Stimulated activated naive CD8-positive, alpha-beta T cell treated with anti-CD3 and anti-CD28 coated beads, Interleukin-15, amount 100 ng/mL, for 72 hours (primary cell): ENCODE data around the gene DPP6.

Experiments
- ATAC-seq: fragments of 150-1000 bp; cut with Tn5 transposase; 2 replicates; pipeline ENCODE4 v1.10.0; 2021; ENCODE audit warnings: mild to moderate bottlenecking, moderate library complexity
- DNase-seq, 2 donors: peaks; one replicate each; pipeline ENCODE4 v3.0.0; 2021 to 2022
- H3K27ac Mint-ChIP-seq, 2 donors: one replicate each; pipeline ENCODE4 v1.8.0; 2022; ENCODE audit warnings: mild to moderate bottlenecking in 2 of 2, mixed read lengths in 2 of 2, moderate library complexity in 2 of 2
- H3K27me3 Mint-ChIP-seq: one replicate; pipeline ENCODE4 v1.8.0; 2022; ENCODE audit warnings: mixed read lengths
- H3K4me1 Mint-ChIP-seq: one replicate; pipeline ENCODE4 v1.8.0; 2022; ENCODE audit warnings: mild to moderate bottlenecking, mixed read lengths
- H3K4me3 Mint-ChIP-seq, 2 donors: one replicate each; pipeline ENCODE4 v1.8.0; 2022; ENCODE audit warnings: mild to moderate bottlenecking in 2 of 2, mixed read lengths in 2 of 2, moderate library complexity in 1 of 2
- H3K9me3 Mint-ChIP-seq, 2 donors: one replicate each; pipeline ENCODE4 v1.8.0; 2022; ENCODE audit warnings: mixed read lengths in 2 of 2

DPP6 gene

GRCh38 chr7:154231732-154232131 lies 179.5 kb downstream of the DPP6 start:
- no peak for ATAC-seq
- Mint-ChIP-seq H3K9me3 (peaks cover 4 to 38% of the 10 kb centered on the region in 2 donors), H3K27me3 (no peaks in the 10 kb centered on the region), H3K4me1 (no peaks in the 10 kb centered on the region), H3K4me3 (no peak overlapping the region), H3K27ac (no peak overlapping the region)
- DNase-seq, result no peak

- H3K4me3 Mint-ChIP-seq, result no peak overlapping the region
Measured at GRCh38 chr7:154232700-154233099, 180.5 kb downstream of the DPP6 start.

DNA sequence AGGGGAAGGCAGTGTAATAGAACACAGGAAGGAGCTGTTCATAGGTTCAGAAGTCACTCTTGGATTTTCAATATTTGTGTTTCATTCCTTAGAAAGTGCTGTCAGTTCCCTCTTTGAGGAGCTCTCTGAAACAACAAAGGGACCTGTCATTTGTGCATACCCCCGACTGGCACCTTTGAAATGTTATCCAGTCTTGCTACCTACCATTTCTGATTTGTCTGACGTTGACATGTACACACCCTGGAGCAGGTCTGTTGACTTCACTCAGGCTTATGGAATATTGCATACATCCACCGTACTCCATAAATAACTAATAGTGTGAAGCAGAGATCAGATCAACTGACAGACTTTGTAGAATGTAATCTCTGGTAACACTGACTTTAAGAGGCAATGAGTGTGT lies 189.8 kb downstream of the DPP6 start:
- no peaks in the 10 kb centered on the region for H3K4me1 Mint-ChIP-seq
- H3K27me3 Mint-ChIP-seq, result no peaks in the 10 kb centered on the region
- no peak overlapping the region for H3K27ac Mint-ChIP-seq
- H3K9me3 Mint-ChIP-seq, result peaks cover 7 to 18% of the 10 kb centered on the region in 2 donors
- ATAC-seq (no peak), DNase-seq (no peak)
- no peak overlapping the region for H3K4me3 Mint-ChIP-seq

More at GRCh38 chr7:154232700-154233099, 180.5 kb downstream of the DPP6 start:
- Mint-ChIP-seq H3K27ac (no peak overlapping the region), H3K9me3 (peaks cover 4 to 38% of the 10 kb centered on the region in 2 donors), H3K27me3 (no peaks in the 10 kb centered on the region), H3K4me1 (no peaks in the 10 kb centered on the region)
- ATAC-seq (no peak), DNase-seq (no peak)

DNA sequence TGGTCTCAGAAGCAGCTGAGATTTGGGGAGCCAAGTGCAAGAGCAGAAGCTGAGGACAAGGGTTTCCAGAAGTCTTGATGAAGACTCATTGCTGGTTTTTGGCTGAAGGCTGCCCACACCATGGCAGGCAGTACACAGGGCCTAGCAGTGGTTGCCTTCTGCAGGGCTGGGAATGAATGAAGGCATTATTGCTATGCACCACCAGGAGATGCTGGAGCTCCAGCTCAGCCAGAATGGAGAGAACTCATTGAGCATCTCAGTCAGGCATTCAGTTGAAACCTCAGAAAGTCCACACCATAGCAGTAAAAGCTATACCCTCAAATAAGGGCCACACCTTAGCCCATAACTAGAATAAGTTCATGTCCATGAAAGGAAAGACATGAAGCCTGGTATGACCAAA lies 190.5 kb downstream of the DPP6 start:
- H3K27me3 Mint-ChIP-seq, result no peaks in the 10 kb centered on the region
- no peaks in the 10 kb centered on the region for H3K4me1 Mint-ChIP-seq
- no peak overlapping the region for H3K4me3 Mint-ChIP-seq
- no peak for ATAC-seq
- no peak overlapping the region for H3K27ac Mint-ChIP-seq
- H3K9me3 Mint-ChIP-seq, result peaks cover 7 to 18% of the 10 kb centered on the region in 2 donors
- DNase-seq, result no peak

DNA sequence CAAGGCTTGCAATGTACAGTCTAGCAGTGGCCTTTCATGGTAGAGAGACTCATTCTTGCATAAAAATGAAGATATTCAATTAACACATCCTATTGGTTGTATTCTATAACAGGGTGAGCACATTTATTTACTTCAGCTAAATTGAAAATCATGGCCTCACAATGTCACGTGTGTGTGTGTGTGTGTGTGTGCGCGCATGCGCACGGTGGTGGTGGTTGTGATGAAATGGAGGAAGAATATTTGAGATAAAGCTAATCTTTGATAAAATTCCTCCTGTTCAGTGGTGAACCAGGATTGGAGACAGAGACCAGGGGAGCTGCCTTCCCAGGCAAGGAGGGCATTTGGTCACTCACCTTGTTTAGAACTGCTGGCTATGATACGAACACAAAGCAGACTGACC lies 199.8 kb downstream of the DPP6 start:
- Mint-ChIP-seq H3K4me1 (no peaks in the 10 kb centered on the region), H3K27ac (no peak overlapping the region), H3K27me3 (no peaks in the 10 kb centered on the region), H3K4me3 (no peak overlapping the region), H3K9me3 (no peaks in the 10 kb centered on the region)
- DNase-seq, result no peak
- no peak for ATAC-seq

DNA sequence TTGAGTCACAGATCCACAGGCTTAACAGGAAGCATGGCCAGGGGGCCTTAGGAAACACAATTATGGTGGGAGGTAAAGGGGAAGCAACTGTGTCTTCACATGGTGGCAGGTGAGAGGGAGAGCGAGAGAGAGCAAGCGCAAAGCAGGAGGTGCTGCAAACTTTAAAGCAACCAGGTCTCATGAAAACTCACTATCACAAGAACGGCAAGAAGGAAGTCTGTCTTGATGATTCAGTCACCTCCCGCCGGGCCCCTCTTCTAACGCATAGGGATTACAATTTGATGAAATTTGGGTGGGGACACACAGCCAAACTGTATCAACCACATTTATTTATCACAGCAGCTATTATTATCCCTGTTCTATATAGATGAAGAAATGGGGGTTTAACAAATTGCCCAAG lies 201.6 kb downstream of the DPP6 start:
- Mint-ChIP-seq H3K4me3 (no peak overlapping the region), H3K4me1 (no peaks in the 10 kb centered on the region), H3K27me3 (no peaks in the 10 kb centered on the region), H3K27ac (no peak overlapping the region), H3K9me3 (no peaks in the 10 kb centered on the region)
- DNase-seq (no peak), ATAC-seq (no peak)

DNA sequence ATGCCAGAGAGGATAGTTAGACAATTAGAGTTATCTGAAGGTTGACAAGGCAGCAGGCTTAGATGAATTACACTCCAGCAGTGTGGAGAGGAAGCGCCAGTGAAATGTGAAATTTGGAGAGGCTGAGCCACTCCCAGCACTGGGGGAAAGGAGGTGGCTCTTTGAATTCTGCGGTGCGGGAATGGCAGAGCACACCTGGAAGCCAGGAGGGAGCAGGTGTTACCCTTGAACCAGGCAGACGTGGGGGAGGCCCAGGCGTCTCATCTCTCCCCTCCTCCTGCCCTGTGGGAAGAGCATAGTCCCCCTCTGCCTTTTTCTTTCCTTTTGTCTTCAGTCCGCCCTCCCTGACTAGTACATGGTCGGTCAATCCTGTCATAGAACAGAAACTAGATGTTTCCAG lies 203.1 kb downstream of the DPP6 start:
- no peak for ATAC-seq
- H3K4me1 Mint-ChIP-seq, result no peaks in the 10 kb centered on the region
- peaks cover 9 to 11% of the 10 kb centered on the region in 2 donors for H3K9me3 Mint-ChIP-seq
- no peaks in the 10 kb centered on the region for H3K27me3 Mint-ChIP-seq
- no peak for DNase-seq
- no peak overlapping the region for H3K4me3 Mint-ChIP-seq
- no peak overlapping the region for H3K27ac Mint-ChIP-seq

GRCh38 chr7:154256150-154256549 lies 204.0 kb downstream of the DPP6 start:
- Mint-ChIP-seq H3K4me1 (no peaks in the 10 kb centered on the region), H3K27ac (no peak overlapping the region), H3K4me3 (no peak overlapping the region), H3K27me3 (no peaks in the 10 kb centered on the region), H3K9me3 (peaks cover 9 to 11% of the 10 kb centered on the region in 2 donors)
- no peak for ATAC-seq
- no peak for DNase-seq

- H3K27ac Mint-ChIP-seq, result no peak overlapping the region
- H3K4me1 Mint-ChIP-seq, result no peaks in the 10 kb centered on the region
- peaks cover 11 to 17% of the 10 kb centered on the region in 2 donors for H3K9me3 Mint-ChIP-seq
- DNase-seq, result no peak
- no peaks in the 10 kb centered on the region for H3K27me3 Mint-ChIP-seq
- H3K4me3 Mint-ChIP-seq, result no peak overlapping the region
- ATAC-seq, result no peak
Measured at GRCh38 chr7:154259396-154259795, 207.2 kb downstream of the DPP6 start.

DNA sequence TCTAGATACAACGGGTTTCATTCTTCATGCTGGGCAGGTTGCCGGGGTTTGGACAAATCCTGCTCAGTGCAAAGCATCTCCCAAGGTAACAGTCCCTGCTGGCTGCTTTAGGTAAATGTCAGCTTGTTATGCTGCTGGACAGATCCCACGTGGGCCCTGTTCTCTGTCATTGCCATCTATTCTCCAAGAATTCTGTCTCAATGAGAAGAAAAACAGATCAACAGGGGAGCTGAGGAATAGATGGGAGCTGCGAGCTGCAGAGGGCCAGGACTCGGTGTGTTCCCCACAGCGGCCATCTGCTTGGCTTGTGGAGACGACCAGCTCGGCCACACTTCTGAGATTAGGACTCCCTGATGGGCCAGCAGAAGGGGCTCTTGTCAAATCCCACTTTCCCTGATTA lies 235.2 kb downstream of the DPP6 start:
- DNase-seq, result no peak
- no peaks in the 10 kb centered on the region for H3K4me1 Mint-ChIP-seq
- no peak overlapping the region for H3K4me3 Mint-ChIP-seq
- H3K9me3 Mint-ChIP-seq, result no peaks in the 10 kb centered on the region
- ATAC-seq, result no peak
- H3K27me3 Mint-ChIP-seq, result no peaks in the 10 kb centered on the region
- H3K27ac Mint-ChIP-seq, result no peak overlapping the region

GRCh38 chr7:154289119-154289518 lies 236.9 kb downstream of the DPP6 start:
- no peak overlapping the region for H3K27ac Mint-ChIP-seq
- no peak overlapping the region for H3K4me3 Mint-ChIP-seq
- no peak for DNase-seq
- no peaks in the 10 kb centered on the region for H3K27me3 Mint-ChIP-seq
- no peaks in the 10 kb centered on the region for H3K9me3 Mint-ChIP-seq
- no peak for ATAC-seq
- no peaks in the 10 kb centered on the region for H3K4me1 Mint-ChIP-seq

GRCh38 chr7:154296443-154296842 lies 244.2 kb downstream of the DPP6 start:
- Mint-ChIP-seq H3K9me3 (no peaks in the 10 kb centered on the region), H3K4me1 (no peaks in the 10 kb centered on the region)

GRCh38 chr7:154299736-154300135 lies 247.5 kb downstream of the DPP6 start:
- Mint-ChIP-seq H3K27me3 (peaks cover 13% of the 10 kb centered on the region), H3K27ac (no peak overlapping the region), H3K4me3 (no peak overlapping the region), H3K4me1 (no peaks in the 10 kb centered on the region), H3K9me3 (no peaks in the 10 kb centered on the region)
- DNase-seq, result no peak
- ATAC-seq, result no peak

More at GRCh38 chr7:154296443-154296842, 244.2 kb downstream of the DPP6 start:
- Mint-ChIP-seq H3K27me3 (no peaks in the 10 kb centered on the region), H3K4me3 (no peak overlapping the region), H3K27ac (no peak overlapping the region)
- ATAC-seq (no peak), DNase-seq (no peak)

DNA sequence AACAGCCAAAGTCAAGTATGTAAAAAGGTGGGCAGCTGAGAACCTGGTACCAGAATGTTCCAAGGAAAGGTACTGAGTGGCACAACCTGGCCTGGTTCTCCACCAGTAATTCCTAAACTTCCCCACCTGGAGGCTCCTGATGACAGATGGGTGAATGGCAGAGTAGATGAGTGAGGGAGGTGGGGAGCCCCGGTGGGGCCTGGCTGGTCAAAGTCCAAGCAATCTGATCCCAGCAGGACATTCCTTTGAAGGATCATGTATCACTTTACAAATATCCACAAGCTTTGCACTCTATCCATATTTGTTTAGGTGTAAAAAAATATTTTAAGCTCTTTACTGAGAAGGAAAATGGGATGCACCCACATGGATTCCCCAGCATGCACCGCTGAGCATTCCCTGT lies 250.2 kb downstream of the DPP6 start:
- H3K27ac Mint-ChIP-seq, result no peak overlapping the region
- DNase-seq (no peak), ATAC-seq (no peak)
- peaks cover 25% of the 10 kb centered on the region for H3K27me3 Mint-ChIP-seq
- H3K4me1 Mint-ChIP-seq, result no peaks in the 10 kb centered on the region
- H3K4me3 Mint-ChIP-seq, result no peak overlapping the region
- H3K9me3 Mint-ChIP-seq, result no peaks in the 10 kb centered on the region

DNA sequence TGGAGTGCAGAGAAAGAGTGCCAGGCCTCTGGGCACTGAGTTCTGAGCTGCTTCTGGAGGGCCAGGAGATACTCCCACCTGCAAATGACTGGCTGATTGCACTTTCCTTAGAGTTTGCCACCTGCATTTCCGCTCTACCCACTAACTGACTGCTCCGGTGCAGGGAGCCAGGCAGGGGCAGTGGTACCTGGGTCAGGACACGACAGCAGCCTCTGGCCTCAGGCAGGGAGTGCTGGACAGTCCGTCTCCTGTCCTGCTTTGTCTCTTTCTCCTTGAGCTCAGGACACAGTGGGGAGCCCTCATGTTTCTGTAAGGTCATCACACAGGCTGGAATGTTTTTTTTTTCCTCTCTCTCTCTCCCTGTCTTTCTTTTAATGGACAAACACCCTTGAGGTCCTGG lies 252.0 kb downstream of the DPP6 start:
- ATAC-seq (no peak), DNase-seq (no peak)
- H3K27me3 Mint-ChIP-seq, result peaks cover 25% of the 10 kb centered on the region

DNA sequence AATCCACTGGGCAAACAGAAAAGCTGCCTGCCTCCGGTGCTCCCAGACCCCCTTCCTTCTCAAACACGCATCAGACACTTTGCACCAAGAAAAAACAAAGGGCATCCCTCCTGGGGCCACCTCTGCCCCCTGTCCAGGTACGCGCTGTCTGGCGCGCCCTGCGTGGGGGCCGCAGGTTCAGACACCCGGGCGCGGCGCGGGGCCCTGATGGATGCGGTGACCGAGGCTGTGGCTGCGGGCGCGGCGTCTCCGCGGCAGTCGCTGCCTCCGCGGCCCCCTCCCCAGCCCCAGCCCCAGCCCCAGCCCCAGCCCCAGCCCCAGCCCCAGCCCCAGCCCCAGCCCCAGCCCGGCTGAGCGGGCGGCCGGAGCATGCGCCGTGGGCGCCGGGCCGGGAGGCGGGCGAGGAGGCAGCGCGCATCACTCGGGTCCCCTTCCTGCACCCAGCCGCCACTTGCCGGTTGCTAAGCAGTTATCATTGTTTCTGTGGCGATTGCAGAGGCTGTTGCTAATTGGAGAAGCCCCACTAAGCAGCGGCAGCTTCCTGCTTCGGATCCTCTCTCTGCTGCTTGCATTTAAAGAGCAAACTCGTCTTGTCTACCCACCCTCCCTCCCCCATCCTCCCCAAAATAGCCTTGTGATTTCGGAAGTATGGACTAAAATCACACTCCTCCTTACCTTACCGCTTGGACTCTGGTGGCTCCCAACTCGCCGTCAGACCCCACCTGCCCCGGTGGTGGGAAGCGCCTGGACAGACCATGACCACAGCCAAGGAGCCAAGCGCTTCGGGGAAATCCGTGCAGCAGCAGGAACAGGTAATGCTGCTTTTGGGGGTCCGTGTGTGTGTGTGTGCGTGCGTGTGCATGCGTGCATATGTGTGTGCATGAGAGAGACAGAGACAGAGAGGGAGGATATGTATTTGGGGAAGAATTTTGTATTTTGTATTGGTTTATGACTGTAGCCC lies 252.8 kb downstream of the DPP6 start:
- Mint-ChIP-seq H3K27ac (no peak overlapping the region), H3K4me3 (no peak overlapping the region), H3K4me1 (no peaks in the 10 kb centered on the region), H3K27me3 (peaks cover 25% of the 10 kb centered on the region), H3K9me3 (no peaks in the 10 kb centered on the region)
- ATAC-seq, result no peak
- no peak for DNase-seq

More for the DNA sequence above, 252.0 kb downstream of the DPP6 start:
- Mint-ChIP-seq H3K9me3 (no peaks in the 10 kb centered on the region), H3K27ac (no peak overlapping the region), H3K4me1 (no peaks in the 10 kb centered on the region), H3K4me3 (no peak overlapping the region)
